AG10803 (cell line): ENCODE results near the gene DNASE1L2.

ENCODE experiments used
- DNase-seq: peaks from one replicate; pipeline ENCODE4 v3.0.0; 2010; ENCODE audit warnings: low read depth
- H3K4me3 ChIP-seq: 2 replicates; pipeline ENCODE4 v1.5.1; 2011; ENCODE audit warnings: mild to moderate bottlenecking, low read length, control low read depth
- CTCF ChIP-seq: conservative IDR thresholded peaks from 2 replicates; pipeline ENCODE4 v1.5.1; 2011; ENCODE audit warnings: mild to moderate bottlenecking, low read length, control low read depth, inconsistent platforms

DNASE1L2 gene

GRCh38 chr16:2286550-2286949 lies 50.3 kb downstream of the DNASE1L2 start:
- no peak for TF ChIP-seq CTCF
- H3K4me3 ChIP-seq, result no peak overlapping the region
- DNase-seq, result no peak

- no peak for DNase-seq
- no peak overlapping the region for H3K4me3 ChIP-seq
- TF ChIP-seq CTCF, result no peak
Measured at GRCh38 chr16:2287916-2288547, 51.8 kb downstream of the DNASE1L2 start.
